SH-SY5Y (cell line): Measurements from ENCODE around the gene GLRX.

Source experiments
- GATA2 ChIP-seq: IDR thresholded peaks from 2 replicates; pipeline ENCODE4 v1.6.1; 2011; ENCODE audit warnings: mild to moderate bottlenecking, low read depth, low read length
- GATA3 ChIP-seq: IDR thresholded peaks from 2 replicates; pipeline ENCODE4 v1.6.1; 2011; ENCODE audit warnings: low read depth, mild to moderate bottlenecking, low read length, moderate library complexity

GRCh38 chr5:95817430-95817829, 5.1 kb downstream of the GLRX start:
- no peak for TF ChIP-seq GATA3
- TF ChIP-seq GATA2 = no peak
